ENCODE measurements around the gene LAMC2. TPM values are rescaled to one million over a fixed set of nuclear protein-coding genes. Genes with fewer than 3 reads are reported as not detected.

The LAMC2 gene
- total and polyA plus RNA-seq, 9 donors = 0.47 to 33.7 (median 2.9) TPM

GRCh38 chr1:183180218-183180617 is 5.8 kb upstream of the LAMC2 start:
- Histone ChIP-seq H3K4me3 (no peak overlapping the region), H3K9me3 (no peaks in the 10 kb centered on the region), H3K36me3 (no peaks in the 10 kb centered on the region), H3K27me3 (no peaks in the 10 kb centered on the region), H3K4me1 (ENCODE audit: insufficient read depth) (peaks cover 3% of the 10 kb centered on the region), H3K27ac (no peak overlapping the region)
- intact Hi-C loops (cut with DNase I) = no loop called here
- peak in 4 of 5 donors; percentile 33 to 52 (median 48) for DNase-seq
- 1 to 2% (median 1%) methylated on average over 3 of the region's 3 CpGs for WGBS, 3 donors
- TF ChIP-seq POLR2A (IDR thresholded peaks at IDR 0.05) (no peak), EP300 (IDR thresholded peaks at IDR 0.05) (no peak)

- Histone ChIP-seq H3K27ac (no peak overlapping the region), H3K27me3 (no peaks in the 10 kb centered on the region), H3K4me3 (no peak overlapping the region), H3K9me3 (no peaks in the 10 kb centered on the region), H3K4me1 (ENCODE audit: insufficient read depth) (peaks cover 3% of the 10 kb centered on the region), H3K36me3 (no peaks in the 10 kb centered on the region)
- TF ChIP-seq POLR2A (IDR thresholded peaks at IDR 0.05) = no peak
- no peak for TF ChIP-seq CTCF (IDR thresholded peaks at IDR 0.05)
- WGBS, 3 donors = 51 to 68% (median 59%) methylated on average over 3 of the region's 3 CpGs
- DNase-seq = no peak
- intact Hi-C loops (cut with DNase I) = no loop called here
These were observed 5.4 kb upstream of the LAMC2 start for GRCh38 chr1:183180634-183181056.

GRCh38 chr1:183186841-183187240 is 777 bp downstream of the LAMC2 start:
- H3K9me3 ChIP-seq = no peaks in the 10 kb centered on the region
- no peak overlapping the region for H3K27ac ChIP-seq
- intact Hi-C loops (cut with DNase I) = no loop called here
- TF ChIP-seq CTCF (IDR thresholded peaks at IDR 0.05) (no peak), POLR2A (IDR thresholded peaks at IDR 0.05) (no peak), EP300 (IDR thresholded peaks at IDR 0.05) (no peak)
- no peaks in the 10 kb centered on the region for H3K27me3 ChIP-seq
- no peaks in the 10 kb centered on the region for H3K4me1 ChIP-seq (ENCODE audit: insufficient read depth)
- no peak overlapping the region for H3K4me3 ChIP-seq
- 84 to 90% (median 86%) methylated on average over 4 of the region's 4 CpGs for WGBS, 3 donors
- DNase-seq = no peak
- no peaks in the 10 kb centered on the region for H3K36me3 ChIP-seq

GRCh38 chr1:183188240-183188639 is 2.2 kb downstream of the LAMC2 start:
- H3K4me3 ChIP-seq = no peak overlapping the region
- DNase-seq = no peak
- no peak overlapping the region for H3K27ac ChIP-seq
- H3K4me1 ChIP-seq (ENCODE audit: insufficient read depth) = no peaks in the 10 kb centered on the region
- no peaks in the 10 kb centered on the region for H3K9me3 ChIP-seq
- WGBS, 3 donors = 72 to 95% (median 85%) methylated on average over 1 of the region's 1 CpG
- no peaks in the 10 kb centered on the region for H3K27me3 ChIP-seq
- H3K36me3 ChIP-seq = no peaks in the 10 kb centered on the region
- TF ChIP-seq EP300 (IDR thresholded peaks at IDR 0.05) (no peak), POLR2A (IDR thresholded peaks at IDR 0.05) (no peak), CTCF (IDR thresholded peaks at IDR 0.05) (no peak)
- intact Hi-C loops (cut with DNase I) = no loop called here

GRCh38 chr1:183191833-183192232 is 5.8 kb downstream of the LAMC2 start:
- TF ChIP-seq EP300 (IDR thresholded peaks at IDR 0.05) (no peak), POLR2A (IDR thresholded peaks at IDR 0.05) (no peak), CTCF (IDR thresholded peaks at IDR 0.05) (no peak)
- H3K9me3 ChIP-seq = no peaks in the 10 kb centered on the region
- WGBS, 3 donors = 67 to 76% (median 69%) methylated on average over 1 of the region's 1 CpG
- no peaks in the 10 kb centered on the region for H3K36me3 ChIP-seq
- DNase-seq = no peak
- no peak overlapping the region for H3K4me3 ChIP-seq
- no peaks in the 10 kb centered on the region for H3K4me1 ChIP-seq (ENCODE audit: insufficient read depth)
- intact Hi-C loops (cut with DNase I) = no loop called here
- no peaks in the 10 kb centered on the region for H3K27me3 ChIP-seq
- H3K27ac ChIP-seq = no peak overlapping the region

All from ovary (tissue), 9 donors.